Measurements from ENCODE around the gene U2AF1L4. TPM values are rescaled to one million over a fixed set of nuclear protein-coding genes. Genes with fewer than 3 reads are reported as not detected.

The U2AF1L4 gene
- total RNA-seq, 1 donor from 2014 or later = 17.2 TPM

- TF ChIP-seq EZH2 (IDR thresholded peaks at IDR 0.05) (no peak), EZH2phosphoT487 (IDR thresholded peaks at IDR 0.05) (no peak)
- TF ChIP-seq, protein P1, sequence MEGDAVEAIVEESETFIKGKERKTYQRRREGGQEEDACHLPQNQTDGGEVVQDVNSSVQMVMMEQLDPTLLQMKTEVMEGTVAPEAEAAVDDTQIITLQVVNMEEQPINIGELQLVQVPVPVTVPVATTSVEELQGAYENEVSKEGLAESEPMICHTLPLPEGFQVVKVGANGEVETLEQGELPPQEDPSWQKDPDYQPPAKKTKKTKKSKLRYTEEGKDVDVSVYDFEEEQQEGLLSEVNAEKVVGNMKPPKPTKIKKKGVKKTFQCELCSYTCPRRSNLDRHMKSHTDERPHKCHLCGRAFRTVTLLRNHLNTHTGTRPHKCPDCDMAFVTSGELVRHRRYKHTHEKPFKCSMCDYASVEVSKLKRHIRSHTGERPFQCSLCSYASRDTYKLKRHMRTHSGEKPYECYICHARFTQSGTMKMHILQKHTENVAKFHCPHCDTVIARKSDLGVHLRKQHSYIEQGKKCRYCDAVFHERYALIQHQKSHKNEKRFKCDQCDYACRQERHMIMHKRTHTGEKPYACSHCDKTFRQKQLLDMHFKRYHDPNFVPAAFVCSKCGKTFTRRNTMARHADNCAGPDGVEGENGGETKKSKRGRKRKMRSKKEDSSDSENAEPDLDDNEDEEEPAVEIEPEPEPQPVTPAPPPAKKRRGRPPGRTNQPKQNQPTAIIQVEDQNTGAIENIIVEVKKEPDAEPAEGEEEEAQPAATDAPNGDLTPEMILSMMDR (IDR thresholded peaks at IDR 0.05) = no peak
- Histone ChIP-seq H3K9me3 (ENCODE audit: low read depth) (no peaks in the 10 kb centered on the region), H3K27ac (no peak overlapping the region), H3K79me2 (ENCODE audit: low read depth) (peaks cover 9% of the 10 kb centered on the region), H2AFZ (replicated peaks) (no peak overlapping the region), H3K9ac (no peak overlapping the region), H3K4me3 (no peak overlapping the region), H3K36me3 (no peaks in the 10 kb centered on the region), H3F3A (ENCODE audit: low read depth) (peaks cover 19% of the 10 kb centered on the region), H3K4me1 (peaks cover 18% of the 10 kb centered on the region), H3K4me2 (no peak overlapping the region), H3K27me3 (peaks cover 8% of the 10 kb centered on the region), H4K20me1 (ENCODE audit: low read depth) (peaks cover 11% of the 10 kb centered on the region)
- Mint-ChIP-seq H3K27ac (no peak overlapping the region), H3K4me1 (peaks cover 40% of the 10 kb centered on the region), H3K4me3 (peak overlapping the region; percentile 11), H3K27me3 (ENCODE audit: insufficient read depth, low read depth) (peaks cover 13% of the 10 kb centered on the region), H3K36me3 (peaks cover 4% of the 10 kb centered on the region), H3K9me3 (no peaks in the 10 kb centered on the region)
- no peak for DNase-seq (ENCODE audit: low spot score)
Observed at GRCh38 chr19:35713904-35714495, 31.2 kb downstream of the U2AF1L4 start.

DNA sequence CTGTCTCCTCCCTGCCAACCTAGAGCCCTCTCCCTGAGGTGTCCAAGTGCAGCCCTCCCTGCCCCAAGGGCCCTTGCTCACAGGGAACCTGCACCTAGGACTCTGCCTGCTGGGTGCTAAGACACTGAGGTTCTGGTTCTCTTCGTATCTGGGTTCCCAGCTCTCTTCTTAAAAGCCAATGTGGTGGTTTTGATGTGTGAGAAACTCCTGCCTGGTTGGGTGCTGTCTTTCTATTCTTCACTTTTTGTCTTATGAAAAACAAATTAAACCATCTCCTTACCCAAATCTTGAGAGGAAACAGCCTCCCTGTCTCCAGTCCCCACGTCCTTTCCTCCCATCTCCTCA lies 31.7 kb downstream of the U2AF1L4 start:
- Histone ChIP-seq H3K9me3 (ENCODE audit: low read depth) (no peaks in the 10 kb centered on the region), H3K4me3 (no peak overlapping the region), H3K36me3 (no peaks in the 10 kb centered on the region), H3K4me1 (peaks cover 17% of the 10 kb centered on the region), H3K27ac (no peak overlapping the region), H4K20me1 (ENCODE audit: low read depth) (peaks cover 6% of the 10 kb centered on the region), H2AFZ (replicated peaks) (no peak overlapping the region), H3F3A (ENCODE audit: low read depth) (peaks cover 19% of the 10 kb centered on the region), H3K4me2 (no peak overlapping the region), H3K27me3 (peaks cover 8% of the 10 kb centered on the region), H3K79me2 (ENCODE audit: low read depth) (peaks cover 4% of the 10 kb centered on the region), H3K9ac (no peak overlapping the region)
- peaks cover 13% of the 10 kb centered on the region for H3K27me3 Mint-ChIP-seq (ENCODE audit: insufficient read depth, low read depth)
- H3K4me1 Mint-ChIP-seq = peaks cover 37% of the 10 kb centered on the region
- H3K9me3 Mint-ChIP-seq = no peaks in the 10 kb centered on the region
- TF ChIP-seq, protein P1 (IDR thresholded peaks at IDR 0.05) = no peak
- H3K27ac Mint-ChIP-seq = no peak overlapping the region
- H3K36me3 Mint-ChIP-seq = peaks cover 4% of the 10 kb centered on the region
- DNase-seq (ENCODE audit: low spot score) = no peak
- H3K4me3 Mint-ChIP-seq = peak overlapping the region; percentile 33

DNA sequence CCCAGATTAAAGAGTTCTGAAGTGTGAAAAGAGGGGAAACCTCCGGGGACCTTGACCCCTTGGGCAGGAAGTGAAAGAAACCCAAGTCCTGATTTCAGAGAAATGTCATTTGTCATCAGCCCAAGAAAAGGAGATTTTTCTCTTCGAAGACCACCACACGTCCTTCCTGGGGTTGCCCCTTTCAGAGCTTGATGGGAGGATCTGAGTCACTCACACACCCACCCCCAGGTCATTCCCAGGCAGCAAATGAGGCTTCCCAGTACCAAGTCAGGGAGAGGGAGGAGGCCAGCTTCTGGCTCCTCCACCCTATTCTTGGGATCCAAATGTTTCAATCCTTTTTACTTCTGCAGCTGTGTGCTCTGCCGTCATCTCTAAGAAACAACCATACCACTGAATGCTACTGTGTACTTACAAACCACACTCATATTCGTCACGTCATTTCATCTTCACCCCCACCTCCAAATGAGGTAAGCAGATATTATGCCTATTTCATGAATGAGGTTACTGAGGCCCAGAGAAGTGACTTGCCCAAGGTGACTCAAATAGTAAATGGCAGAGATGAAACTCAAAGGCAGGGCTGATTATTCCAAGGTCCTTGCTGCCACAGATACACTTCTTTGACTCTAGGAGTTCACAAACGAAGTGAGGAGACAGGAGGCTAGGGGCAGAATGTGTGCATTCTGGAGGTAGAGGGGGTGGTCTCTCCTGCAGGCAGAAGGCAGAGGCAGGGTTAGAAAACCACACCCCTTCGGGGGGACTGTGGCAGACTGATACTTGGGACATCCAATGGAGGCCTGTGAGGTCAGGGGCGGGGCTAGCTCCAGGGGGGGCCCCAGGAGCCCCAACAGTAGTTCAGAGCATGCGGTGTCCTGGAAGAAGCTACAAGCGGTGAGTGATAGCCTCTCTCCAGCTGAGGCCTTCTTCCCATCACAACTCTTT lies 32.4 kb downstream of the U2AF1L4 start:
- Mint-ChIP-seq H3K4me3 (peak overlapping the region; percentile 66), H3K27me3 (ENCODE audit: insufficient read depth, low read depth) (peaks cover 15% of the 10 kb centered on the region), H3K9me3 (no peaks in the 10 kb centered on the region), H3K4me1 (peaks cover 37% of the 10 kb centered on the region), H3K27ac (peak overlapping the region; percentile 30), H3K36me3 (peaks cover 4% of the 10 kb centered on the region)
- Histone ChIP-seq H3K9me3 (ENCODE audit: low read depth) (no peaks in the 10 kb centered on the region), H3K27ac (no peak overlapping the region), H4K20me1 (ENCODE audit: low read depth) (peaks cover 5% of the 10 kb centered on the region), H3K4me3 (no peak overlapping the region), H3K36me3 (no peaks in the 10 kb centered on the region), H3K9ac (no peak overlapping the region), H3K27me3 (peaks cover 8% of the 10 kb centered on the region), H3K79me2 (ENCODE audit: low read depth) (no peaks in the 10 kb centered on the region), H3K4me1 (peaks cover 17% of the 10 kb centered on the region), H3F3A (ENCODE audit: low read depth) (peaks cover 19% of the 10 kb centered on the region), H2AFZ (replicated peaks) (no peak overlapping the region), H3K4me2 (no peak overlapping the region)
- TF ChIP-seq, protein P1 (IDR thresholded peaks at IDR 0.05) = no peak
- TF ChIP-seq EZH2phosphoT487 (IDR thresholded peaks at IDR 0.05) (no peak), EZH2 (IDR thresholded peaks at IDR 0.05) (no peak)
- DNase-seq (ENCODE audit: low spot score) = no peak
